Endothelial cell of umbilical vein (primary cell): ENCODE measurements around the gene KLF16. TPM values are rescaled to one million over a fixed set of nuclear protein-coding genes. Genes with fewer than 3 reads are reported as not detected.

Experiments used
- BruUV-seq: library from RNA; stranded (reverse); fragments of 400-500 nt; replicated peaks from 2 replicates; lab custom pipeline; 2021; lab: Mats Ljungman, UMichigan
- CTCF ChIA-PET: fragments of 300-600, 350-600 bp; sonication (Branson Sonifier 250); formaldehyde crosslinking; loops from one replicate; lab custom pipeline; 2021; ENCODE audit warnings: antibody characterized with exemption, inconsistent platforms; lab: Charles Lee
- POLR2A ChIA-PET: fragments of 300-600, 350-600 bp; sonication (Branson Sonifier 250); formaldehyde crosslinking; loops from one replicate; lab custom pipeline; 2021; ENCODE audit warnings: antibody characterized with exemption, inconsistent platforms; lab: Charles Lee
- DNase-seq: peaks from one replicate; pipeline ENCODE4 v3.0.0-alpha.2; 2011; ENCODE audit warnings: low read depth, low spot score
- FAIRE-seq: peaks from 2 replicates; lab custom pipeline; 2011; peaks lifted over from hg19 to GRCh38; lab: Jason Lieb, UNC
- H2AFZ ChIP-seq: 2 replicates; pipeline ENCODE4 v1.6.0; 2012; ENCODE audit warnings: low read depth, low read length, control low read depth, inconsistent platforms
- H3K27ac ChIP-seq: 2 replicates; pipeline ENCODE4 v1.5.1; 2011; ENCODE audit warnings: low read depth, mild to moderate bottlenecking, control low read depth, low read length, moderate library complexity; ENCODE audit not compliant: insufficient read depth
- H3K27me3 ChIP-seq, 2 experiments: 2 replicates each; pipeline versions ENCODE4 v1.6.0 to v1.6.1; 2011; ENCODE audit warnings: low read length in 2 of 2, mixed read lengths in 1 of 2; ENCODE audit not compliant: control insufficient read depth in 2 of 2, insufficient read depth in 2 of 2
- H3K36me3 ChIP-seq, 2 experiments: 2 replicates in 1 of 2; 3 replicates in 1 of 2; pipeline ENCODE4 v1.5.1; 2011; ENCODE audit warnings: low read length in 2 of 2, mild to moderate bottlenecking in 1 of 2, moderate library complexity in 1 of 2; ENCODE audit not compliant: control insufficient read depth in 2 of 2, insufficient read depth in 2 of 2; ENCODE audit errors: extremely low read depth in 1 of 2
- H3K4me1 ChIP-seq: 3 replicates; pipeline ENCODE4 v1.5.1; 2011; ENCODE audit warnings: mild to moderate bottlenecking, low read length; ENCODE audit not compliant: control insufficient read depth, insufficient read depth; ENCODE audit errors: extremely low read depth
- H3K4me2 ChIP-seq: 2 replicates; pipeline ENCODE4 v1.6.1; 2011; ENCODE audit warnings: low read length, control low read depth, mixed read lengths; ENCODE audit not compliant: insufficient read depth
- H3K4me3 ChIP-seq, 3 experiments: fragments of 200-600 bp in 1 of 3; sonication (generic), shearing (Covaris generic) in 1 of 3; replicated peaks in 1 of 3; 2 replicates each; pipeline ENCODE4 v1.5.1; 2011 to 2016; ENCODE audit warnings: control low read depth in 3 of 3, low read length in 3 of 3, mild to moderate bottlenecking in 2 of 3, inconsistent platforms in 1 of 3, low read depth in 1 of 3, moderate library complexity in 1 of 3; ENCODE audit not compliant: insufficient read depth in 1 of 3
- H3K79me2 ChIP-seq: 2 replicates; pipeline ENCODE4 v1.6.0; 2012; ENCODE audit warnings: low read length, inconsistent platforms; ENCODE audit not compliant: control insufficient read depth, insufficient read depth
- H3K9ac ChIP-seq: replicated peaks from 2 replicates; pipeline ENCODE3; 2011; ENCODE audit warnings: low read length, control low read depth; ENCODE audit not compliant: insufficient read depth; ENCODE audit errors: extremely low read depth
- H3K9me1 ChIP-seq: replicated peaks from 3 replicates; pipeline ENCODE4 v1.6.0; 2011; ENCODE audit warnings: mild to moderate bottlenecking, low read length; ENCODE audit not compliant: control insufficient read depth, insufficient read depth; ENCODE audit errors: extremely low read depth
- H3K9me3 ChIP-seq: replicated peaks from 2 replicates; pipeline ENCODE4 v1.5.1; 2012; ENCODE audit warnings: low read length, inconsistent platforms; ENCODE audit not compliant: control insufficient read depth, insufficient read depth
- H4K20me1 ChIP-seq: replicated peaks from 2 replicates; pipeline ENCODE3; 2011; ENCODE audit warnings: mild to moderate bottlenecking, low read length; ENCODE audit not compliant: control insufficient read depth, insufficient read depth; ENCODE audit errors: extremely low read depth
- EZH2 ChIP-seq: IDR thresholded peaks from 2 replicates; pipeline ENCODE4 v1.6.1; 2012; ENCODE audit warnings: borderline replicate concordance, low read depth, mild to moderate bottlenecking, moderate library complexity, low read length, inconsistent platforms; ENCODE audit not compliant: severe bottlenecking
- FOS ChIP-seq: IDR thresholded peaks from 2 replicates; pipeline ENCODE4 v1.6.1; 2011; ENCODE audit warnings: mild to moderate bottlenecking, low read length, moderate library complexity, borderline replicate concordance; ENCODE audit not compliant: insufficient read depth
- GATA2 ChIP-seq: IDR thresholded peaks from 2 replicates; pipeline ENCODE4 v1.7.0; 2011; ENCODE audit warnings: low read depth, mild to moderate bottlenecking, moderate library complexity, mixed read lengths, low read length; ENCODE audit not compliant: insufficient read length, insufficient read depth
- JUN ChIP-seq: IDR thresholded peaks from 2 replicates; pipeline ENCODE4 v1.6.1; 2011; ENCODE audit warnings: borderline replicate concordance, low read depth; ENCODE audit not compliant: insufficient read length, insufficient read depth
- MYC ChIP-seq: IDR thresholded peaks from one replicate; pipeline ENCODE4 v1.6.1; 2011; ENCODE audit warnings: mild to moderate bottlenecking, low read depth, low read length
- POLR2A ChIP-seq: IDR thresholded peaks from 2 replicates; pipeline ENCODE4 v1.6.1; 2012; ENCODE audit warnings: low read depth, mild to moderate bottlenecking, control low read depth, low read length
- POLR2AphosphoS5 ChIP-seq: IDR thresholded peaks from 2 replicates; pipeline ENCODE4 v1.6.1; 2012; ENCODE audit warnings: low read depth, mild to moderate bottlenecking, control low read depth, low read length, moderate library complexity; ENCODE audit not compliant: insufficient read depth
- dilution Hi-C: fragments of 300-500 bp; cut with MboI; formaldehyde crosslinking; loops from one replicate; pipeline ENCODE4 v1.15.0; 2019; ENCODE audit warnings: low sequenced_read_pairs; ENCODE audit not compliant: extremely low pct_ligation_motif_present
- intact Hi-C: fragments of 100-400 bp; cut with micrococcal nuclease; formaldehyde crosslinking; loops from one replicate; pipeline ENCODE4 v1.10.0; 2022
- polyA plus RNA-seq, 4 experiments: library from polyadenylated mRNA; depleted of rRNA in 3 of 4; stranded (reverse) in 3 of 4; unstranded in 1 of 4; fragments of >200 nt; gene quantifications; 2 replicates each; pipeline versions ENCODE4 v1.2.1 to v1.2.3, GENCODE V29; 2011 to 2012; ENCODE audit warnings: missing spikeins in 1 of 4
- total RNA-seq: library from RNA; stranded (reverse); gene quantifications from 2 replicates; pipeline ENCODE4 v1.2.3, GENCODE V29; 2021
- TF ChIP-seq, protein P1 (sequence below), 2 donors: IDR thresholded peaks; 1 replicate in 1 of 2; 2 replicates in 1 of 2; pipeline ENCODE4 v1.5.1; 2011; ENCODE audit warnings: low read length in 2 of 2, mild to moderate bottlenecking in 2 of 2, moderate library complexity in 2 of 2, control low read depth in 1 of 2, inconsistent platforms in 1 of 2, low read depth in 1 of 2; ENCODE audit not compliant: insufficient read depth in 1 of 2; ENCODE audit errors: extremely low read depth in 1 of 2
- TF ChIP-seq, protein P2 (sequence below): IDR thresholded peaks from 2 replicates; pipeline ENCODE4 v1.6.1; 2011; ENCODE audit not compliant: insufficient read depth, insufficient read length

The KLF16 gene
- total and polyA plus RNA-seq, 2 donors (not counting 3 experiments of a cell fraction or from before 2014, with no cell fraction given): 11.6 to 36.6 TPM

DNA sequence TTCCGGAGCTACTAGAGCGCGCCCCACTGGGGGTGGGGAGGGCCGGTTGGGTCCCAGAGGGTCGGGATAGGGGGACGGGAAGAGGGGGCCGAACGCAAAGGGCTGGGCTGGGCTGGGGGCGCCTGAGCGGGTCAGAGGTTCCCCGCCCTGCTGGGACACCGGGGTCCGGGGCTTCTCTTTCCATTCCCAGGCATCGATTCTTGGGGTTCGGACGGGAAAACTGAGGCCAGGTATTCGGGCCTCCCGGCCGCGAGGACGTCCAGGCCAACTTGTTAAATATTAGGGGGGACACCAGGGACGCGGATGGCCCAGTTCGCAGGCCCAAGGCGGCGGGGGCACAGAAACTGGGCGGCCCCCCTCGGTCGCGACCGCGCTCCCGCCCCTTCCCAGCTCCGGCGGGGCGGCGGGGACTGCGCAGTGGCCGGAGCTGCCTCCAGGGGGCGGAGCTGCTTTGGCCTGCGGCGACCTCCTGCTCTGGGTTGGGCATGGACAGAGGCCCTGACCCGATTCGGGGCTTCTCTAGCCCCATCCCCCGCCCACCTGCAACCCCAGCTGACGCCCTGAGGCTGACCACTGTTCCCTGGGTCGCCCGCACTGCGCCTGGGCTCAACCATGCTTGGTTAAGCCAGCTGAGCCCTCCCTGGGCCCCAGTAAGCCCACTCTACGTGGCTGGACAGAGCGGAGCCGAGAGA is 1.2 kb upstream of the KLF16 start:
- H3K79me2 ChIP-seq: peaks cover 33% of the 10 kb centered on the region
- DNase-seq (peak; percentile 58), FAIRE-seq (peak; percentile 53)
- H3K4me3 ChIP-seq: peak overlapping the region; percentile 42 to 78 (median 73)
- H3K36me3 ChIP-seq: no peaks in the 10 kb centered on the region
- no peaks in the 10 kb centered on the region for H3K27me3 ChIP-seq
- no peaks in the 10 kb centered on the region for H4K20me1 ChIP-seq
- H3K4me2 ChIP-seq: peak overlapping the region; percentile 74
- ChIA-PET POLR2A (no interaction called here), CTCF (interaction anchor here (0.6 to 3.2 kb wide), 17 partner anchors 8 to 296 kb away, joined by 3 to 44 read pairs (median 4); partner anchors contain the start of genes ABHD17A, ADAT3 and SCAMP4)
- H3K4me1 ChIP-seq: peaks cover 21% of the 10 kb centered on the region
- no peaks in the 10 kb centered on the region for H3K9me3 ChIP-seq
- dilution Hi-C loops (no loop called here), intact Hi-C loops (loop anchor here (1.0 to 2.0 kb wide), 4 partner anchors 12 to 64 kb away; partner anchors contain the start of genes ABHD17A, ADAT3 and SCAMP4)
- peak overlapping the region; percentile 52 for H2AFZ ChIP-seq
- TF ChIP-seq JUN: no peak
- TF ChIP-seq MYC: no peak
- TF ChIP-seq POLR2A: no peak
- peak; percentile 53 for TF ChIP-seq POLR2AphosphoS5
- TF ChIP-seq FOS: no peak
- no peak for TF ChIP-seq GATA2
- TF ChIP-seq, protein P1, sequence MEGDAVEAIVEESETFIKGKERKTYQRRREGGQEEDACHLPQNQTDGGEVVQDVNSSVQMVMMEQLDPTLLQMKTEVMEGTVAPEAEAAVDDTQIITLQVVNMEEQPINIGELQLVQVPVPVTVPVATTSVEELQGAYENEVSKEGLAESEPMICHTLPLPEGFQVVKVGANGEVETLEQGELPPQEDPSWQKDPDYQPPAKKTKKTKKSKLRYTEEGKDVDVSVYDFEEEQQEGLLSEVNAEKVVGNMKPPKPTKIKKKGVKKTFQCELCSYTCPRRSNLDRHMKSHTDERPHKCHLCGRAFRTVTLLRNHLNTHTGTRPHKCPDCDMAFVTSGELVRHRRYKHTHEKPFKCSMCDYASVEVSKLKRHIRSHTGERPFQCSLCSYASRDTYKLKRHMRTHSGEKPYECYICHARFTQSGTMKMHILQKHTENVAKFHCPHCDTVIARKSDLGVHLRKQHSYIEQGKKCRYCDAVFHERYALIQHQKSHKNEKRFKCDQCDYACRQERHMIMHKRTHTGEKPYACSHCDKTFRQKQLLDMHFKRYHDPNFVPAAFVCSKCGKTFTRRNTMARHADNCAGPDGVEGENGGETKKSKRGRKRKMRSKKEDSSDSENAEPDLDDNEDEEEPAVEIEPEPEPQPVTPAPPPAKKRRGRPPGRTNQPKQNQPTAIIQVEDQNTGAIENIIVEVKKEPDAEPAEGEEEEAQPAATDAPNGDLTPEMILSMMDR (IDR thresholded peaks at IDR 0.05; ENCODE audit: extremely low read depth in 1 of 2, insufficient read depth in 1 of 2, low read depth in 1 of 2, low read length in 2 of 2): peak; percentile 78 to 89
- TF ChIP-seq, protein P2, sequence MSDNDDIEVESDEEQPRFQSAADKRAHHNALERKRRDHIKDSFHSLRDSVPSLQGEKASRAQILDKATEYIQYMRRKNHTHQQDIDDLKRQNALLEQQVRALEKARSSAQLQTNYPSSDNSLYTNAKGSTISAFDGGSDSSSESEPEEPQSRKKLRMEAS: no peak
- no peak for TF ChIP-seq EZH2
- H3K9me1 ChIP-seq: no peaks in the 10 kb centered on the region
- peak overlapping the region; percentile 85 for H3K9ac ChIP-seq
- H3K27ac ChIP-seq: peak overlapping the region; percentile 65
- BruUV-seq: TSS peak; percentile 41
